ENCODE results near the gene STON2.

Gene STON2

GRCh38 chr14:81416981-81417380 lies 16.9 kb upstream of the STON2 start:
- DNase-seq (ENCODE audit: low spot score), result no peak

- DNase-seq (ENCODE audit: low spot score), result no peak
These were observed 16.2 kb upstream of the STON2 start for GRCh38 chr14:81416194-81416952.

- no peak for DNase-seq (ENCODE audit: low spot score)
These were observed 15.7 kb upstream of the STON2 start for GRCh38 chr14:81415781-81416180.

GRCh38 chr14:81414123-81414522 lies 14.0 kb upstream of the STON2 start:
- no peak for DNase-seq (ENCODE audit: low spot score)

- no peak for DNase-seq (ENCODE audit: low spot score)
These were observed 12.7 kb upstream of the STON2 start for GRCh38 chr14:81412779-81413178.

GRCh38 chr14:81408595-81408994 lies 8.5 kb upstream of the STON2 start:
- DNase-seq (ENCODE audit: low spot score), result no peak

GRCh38 chr14:81406863-81407262 lies 6.7 kb upstream of the STON2 start:
- no peak for DNase-seq (ENCODE audit: low spot score)

GRCh38 chr14:81402123-81402495 lies 2.0 kb upstream of the STON2 start:
- DNase-seq (ENCODE audit: low spot score), result no peak

- DNase-seq (ENCODE audit: low spot score), result no peak
These were observed 1.4 kb upstream of the STON2 start for GRCh38 chr14:81401420-81402122.

GRCh38 chr14:81400852-81401251 lies 728 bp upstream of the STON2 start:
- no peak for DNase-seq (ENCODE audit: low spot score)

- no peak for DNase-seq (ENCODE audit: low spot score)
These were observed 1.8 kb downstream of the STON2 start for GRCh38 chr14:81398196-81398891.

- no peak for DNase-seq (ENCODE audit: low spot score)
These were observed 4.0 kb downstream of the STON2 start for GRCh38 chr14:81396113-81396512.

- DNase-seq (ENCODE audit: low spot score), result no peak
These were observed 5.4 kb downstream of the STON2 start for GRCh38 chr14:81394739-81395138.

- no peak for DNase-seq (ENCODE audit: low spot score)
These were observed 7.0 kb downstream of the STON2 start for GRCh38 chr14:81392976-81393643.

GRCh38 chr14:81392052-81392451 lies 8.1 kb downstream of the STON2 start:
- no peak for DNase-seq (ENCODE audit: low spot score)

GRCh38 chr14:81390696-81391095 lies 9.4 kb downstream of the STON2 start:
- DNase-seq (ENCODE audit: low spot score), result no peak

GRCh38 chr14:81388336-81388735 lies 11.8 kb downstream of the STON2 start:
- no peak for DNase-seq (ENCODE audit: low spot score)

GRCh38 chr14:81386290-81386745 lies 13.8 kb downstream of the STON2 start:
- no peak for DNase-seq (ENCODE audit: low spot score)

GRCh38 chr14:81385886-81386285 lies 14.2 kb downstream of the STON2 start:
- DNase-seq (ENCODE audit: low spot score), result no peak

- no peak for DNase-seq (ENCODE audit: low spot score)
These were observed 14.7 kb downstream of the STON2 start for GRCh38 chr14:81385419-81385818.

- DNase-seq (ENCODE audit: low spot score), result no peak
These were observed 15.2 kb downstream of the STON2 start for GRCh38 chr14:81384900-81385299.

GRCh38 chr14:81382517-81383225 lies 17.5 kb downstream of the STON2 start:
- DNase-seq (ENCODE audit: low spot score), result no peak

Data from NAMALWA (cell line).